GM12878 (cell line): ENCODE data around the gene PRKCD. TPM values are rescaled to one million over a fixed set of nuclear protein-coding genes. Genes with fewer than 3 reads are reported as not detected.

Experiments used
- ATAC-seq: fragments of 200-7000 bp; cut with Tn5 transposase; 3 replicates; pipeline ENCODE4 v1.9.1; 2020; ENCODE audit warnings: mild to moderate bottlenecking, moderate library complexity
- BruUV-seq: library from RNA; stranded (reverse); fragments of 400-500 nt; replicated peaks from 2 replicates; lab custom pipeline; 2021; lab: Mats Ljungman, UMichigan
- CTCF ChIA-PET: fragments of 300-600 bp; sonication (Branson Sonifier 250); formaldehyde crosslinking; extraction: SDS; loops from one replicate; lab custom pipeline; 2021; ENCODE audit warnings: inconsistent platforms; lab: Yijun Ruan, JAX
- POLR2A ChIA-PET: fragments of 350-600 bp; formaldehyde crosslinking; extraction: SDS; loops from one replicate; lab custom pipeline; 2021; ENCODE audit warnings: inconsistent platforms; lab: Charles Lee
- RAD21 ChIA-PET: fragments of 300-600 bp; sonication (Branson Sonifier 250); formaldehyde crosslinking; loops from one replicate; lab custom pipeline; 2023; ENCODE audit warnings: antibody characterized with exemption; ENCODE audit not compliant: unreplicated experiment; lab: Charles Lee
- SMC1A ChIA-PET: fragments of 300-600 bp; sonication (Branson Sonifier 250); formaldehyde crosslinking; loops from one replicate; lab custom pipeline; 2023; ENCODE audit not compliant: unreplicated experiment, uncharacterized antibody; lab: Charles Lee
- DNase-seq: peaks from one replicate; pipeline ENCODE4 v3.0.0-alpha.2; 2011; ENCODE audit warnings: low read depth, low spot score
- FAIRE-seq: peaks from 3 replicates; lab custom pipeline; 2011; peaks lifted over from hg19 to GRCh38; lab: Jason Lieb, UNC
- H2AFZ ChIP-seq: 2 replicates; pipeline ENCODE4 v1.6.0; 2011; ENCODE audit warnings: low read depth, low read length, control low read depth; ENCODE audit not compliant: control insufficient read depth
- H3K27ac ChIP-seq: 2 replicates; pipeline ENCODE4 v1.5.1; 2011; ENCODE audit warnings: control low read depth; ENCODE audit not compliant: control insufficient read depth, insufficient read depth
- H3K27me3 ChIP-seq, 2 experiments: replicated peaks in 1 of 2; 2 replicates each; pipeline versions ENCODE4 v1.6.0 to v1.6.1; 2011; ENCODE audit warnings: low read length in 1 of 2; ENCODE audit not compliant: control insufficient read depth in 2 of 2, insufficient read depth in 2 of 2
- H3K36me3 ChIP-seq, 2 experiments: 2 replicates each; pipeline ENCODE4 v1.5.1; 2011; ENCODE audit warnings: low read length in 1 of 2; ENCODE audit not compliant: control insufficient read depth in 2 of 2, insufficient read depth in 2 of 2
- H3K4me1 ChIP-seq: 2 replicates; pipeline ENCODE4 v1.6.1; 2011; ENCODE audit warnings: mild to moderate bottlenecking, low read length, moderate library complexity, mixed read lengths; ENCODE audit not compliant: control insufficient read depth, insufficient read depth
- H3K4me2 ChIP-seq: 2 replicates; pipeline ENCODE4 v1.6.0; 2011; ENCODE audit warnings: control low read depth; ENCODE audit not compliant: control insufficient read depth, insufficient read depth
- H3K4me3 ChIP-seq: fragments of 200-600 bp; sonication (generic); 2 replicates; pipeline ENCODE4 v1.5.1; 2016
- H3K79me2 ChIP-seq: 2 replicates; pipeline ENCODE4 v1.6.0; 2011; ENCODE audit warnings: low read length; ENCODE audit not compliant: control insufficient read depth, insufficient read depth
- H3K9ac ChIP-seq: 2 replicates; pipeline ENCODE4 v1.8.0; 2011; ENCODE audit warnings: low read length, control low read depth, mixed read lengths; ENCODE audit not compliant: control insufficient read depth, insufficient read depth
- H3K9me3 ChIP-seq: replicated peaks from 3 replicates; pipeline ENCODE4 v1.5.1; 2011; ENCODE audit warnings: mild to moderate bottlenecking, low read length; ENCODE audit not compliant: control insufficient read depth, insufficient read depth
- H4K20me1 ChIP-seq: 2 replicates; pipeline ENCODE4 v1.6.0; 2011; ENCODE audit not compliant: control insufficient read depth, insufficient read depth
- CUX1 ChIP-seq: IDR thresholded peaks from 2 replicates; pipeline ENCODE4 v1.6.1; 2012; ENCODE audit warnings: improper control_type of control experiment, low read depth, low read length; ENCODE audit not compliant: insufficient replicate concordance
- POLR2AphosphoS5 ChIP-seq: IDR thresholded peaks from 2 replicates; pipeline ENCODE4 v1.6.1; 2011; ENCODE audit warnings: mild to moderate bottlenecking, low read length, inconsistent platforms
- SMARCA5 ChIP-seq: fragments of 450-650 bp; IDR thresholded peaks from 2 replicates; pipeline ENCODE4 v1.6.1; 2017; ENCODE audit warnings: mild to moderate bottlenecking
- ZBTB40 ChIP-seq: fragments of 450-650 bp; IDR thresholded peaks from 2 replicates; pipeline ENCODE4 v1.6.1; 2016; ENCODE audit warnings: mild to moderate bottlenecking, moderate library complexity, borderline replicate concordance
- WGBS: methylation state at CpG from one replicate; pipeline ENCODE4 v1.1.6; 2016; ENCODE audit warnings: low lambda C conversion rate; ENCODE audit not compliant: insufficient replicate concordance, insufficient coverage; ENCODE audit errors: missing lambda C conversion rate; 5-methylcytosine and 5-hydroxymethylcytosine counted together
- in situ Hi-C: fragments of 300-500 bp; cut with MboI; formaldehyde crosslinking; loops from 9 replicates; pipeline ENCODE4 v1.14.3; 2018; ENCODE audit warnings: mixed read lengths
- intact Hi-C: fragments of 100-400 bp; cut with micrococcal nuclease; formaldehyde crosslinking; loops from one replicate; pipeline ENCODE4 v1.14.2; 2022; ENCODE audit not compliant: unreplicated experiment
- polyA plus RNA-seq, 11 experiments: library from polyadenylated mRNA; depleted of rRNA in 4 of 11; unstranded in 6 of 11; stranded (reverse) in 5 of 11; fragments of >200 nt; fragmentation: Nextera tagmentation in 4 of 11; fragmentation: Illumina TruSeq in 1 of 11; extraction: Ambion mirVana in 4 of 11; extraction: Trizol in 1 of 11; gene quantifications; 1 replicate in 1 of 11; 2 replicates in 10 of 11; pipeline versions ENCODE4 v1.2.1 to v1.2.3, GENCODE V29; 2011 to 2016; ENCODE audit warnings: inconsistent platforms in 2 of 11, missing spikeins in 2 of 11, low read depth in 1 of 11
- total RNA-seq, 4 experiments: library from RNA; depleted of rRNA in 3 of 4; stranded (reverse); fragments of >200 nt in 3 of 4; fragmentation: Illumina TruSeq in 1 of 4; extraction: Trizol in 1 of 4; gene quantifications; 2 replicates each; pipeline versions ENCODE4 v1.2.1 to v1.2.3, GENCODE V29; 2013 to 2021
- TF ChIP-seq, protein P1 (sequence below): IDR thresholded peaks from 2 replicates; pipeline ENCODE4 v1.6.1; 2011; ENCODE audit warnings: borderline replicate concordance, low read depth, mild to moderate bottlenecking, moderate library complexity, low read length; ENCODE audit not compliant: insufficient read depth, poor library complexity, severe bottlenecking
- TF ChIP-seq, protein P2 (sequence below): fragments of 150-350 bp; IDR thresholded peaks from 2 replicates; pipeline ENCODE4 v1.6.1; 2014; ENCODE audit warnings: mild to moderate bottlenecking, low read depth, low read length

Gene PRKCD
- total and polyA plus RNA-seq, 10 of the 15 experiments (the other 5 are each of a cell fraction or from before 2014, with no cell fraction given), result 10.0 to 114 (median 42.4) TPM

- TF ChIP-seq ZBTB40 (no peak), SMARCA5 (peak; percentile 97)
- TF ChIP-seq, protein P1, sequence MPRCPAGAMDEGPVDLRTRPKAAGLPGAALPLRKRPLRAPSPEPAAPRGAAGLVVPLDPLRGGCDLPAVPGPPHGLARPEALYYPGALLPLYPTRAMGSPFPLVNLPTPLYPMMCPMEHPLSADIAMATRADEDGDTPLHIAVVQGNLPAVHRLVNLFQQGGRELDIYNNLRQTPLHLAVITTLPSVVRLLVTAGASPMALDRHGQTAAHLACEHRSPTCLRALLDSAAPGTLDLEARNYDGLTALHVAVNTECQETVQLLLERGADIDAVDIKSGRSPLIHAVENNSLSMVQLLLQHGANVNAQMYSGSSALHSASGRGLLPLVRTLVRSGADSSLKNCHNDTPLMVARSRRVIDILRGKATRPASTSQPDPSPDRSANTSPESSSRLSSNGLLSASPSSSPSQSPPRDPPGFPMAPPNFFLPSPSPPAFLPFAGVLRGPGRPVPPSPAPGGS, result peak; percentile 57
Observed at GRCh38 chr3:53160660-53161449, at the start of gene PRKCD (continued).

- H3K4me2 ChIP-seq, result no peak overlapping the region
- TF ChIP-seq CUX1 (no peak), POLR2AphosphoS5 (no peak)
- TF ChIP-seq, protein P2, sequence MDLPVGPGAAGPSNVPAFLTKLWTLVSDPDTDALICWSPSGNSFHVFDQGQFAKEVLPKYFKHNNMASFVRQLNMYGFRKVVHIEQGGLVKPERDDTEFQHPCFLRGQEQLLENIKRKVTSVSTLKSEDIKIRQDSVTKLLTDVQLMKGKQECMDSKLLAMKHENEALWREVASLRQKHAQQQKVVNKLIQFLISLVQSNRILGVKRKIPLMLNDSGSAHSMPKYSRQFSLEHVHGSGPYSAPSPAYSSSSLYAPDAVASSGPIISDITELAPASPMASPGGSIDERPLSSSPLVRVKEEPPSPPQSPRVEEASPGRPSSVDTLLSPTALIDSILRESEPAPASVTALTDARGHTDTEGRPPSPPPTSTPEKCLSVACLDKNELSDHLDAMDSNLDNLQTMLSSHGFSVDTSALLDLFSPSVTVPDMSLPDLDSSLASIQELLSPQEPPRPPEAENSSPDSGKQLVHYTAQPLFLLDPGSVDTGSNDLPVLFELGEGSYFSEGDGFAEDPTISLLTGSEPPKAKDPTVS, result no peak
- intact Hi-C loops, result loop anchor here (5.0 kb wide), 1 partner anchor 185 kb away; no protein-coding TSS in a partner anchor
- DNase-seq (no peak), FAIRE-seq (no peak), ATAC-seq (no peak)
- H3K4me3 ChIP-seq, result no peak overlapping the region
- no peaks in the 10 kb centered on the region for H3K4me1 ChIP-seq
- ChIA-PET RAD21 (interaction anchor here (1.2 kb wide), 1 partner anchor 84 kb away, joined by 3 read pairs; no protein-coding TSS in a partner anchor), CTCF (interaction anchor here (0.7 to 16.5 kb wide), 7 partner anchors 9 to 402 kb away, joined by 3 to 303 read pairs (median 5); partner anchors contain the start of gene RFT1), POLR2A (interaction anchor here (0.7 to 1.2 kb wide), 2 partner anchors 85 to 140 kb away, joined by 3 to 4 read pairs; no protein-coding TSS in a partner anchor), SMC1A (interaction anchor here (0.5 to 4.8 kb wide), 3 partner anchors 17 to 84 kb away, joined by 3 to 55 read pairs (median 7); no protein-coding TSS in a partner anchor)
- peaks cover 2% of the 10 kb centered on the region; the same call in 1 of the 2 replicates for H3K79me2 ChIP-seq
- no peak overlapping the region for H2AFZ ChIP-seq
- H3K9ac ChIP-seq, result no peak overlapping the region
- in situ Hi-C loops, result no loop called here
- H3K27ac ChIP-seq, result no peak overlapping the region
- H3K9me3 ChIP-seq, result no peaks in the 10 kb centered on the region
- H3K36me3 ChIP-seq, result peaks cover 5 to 17% of the 10 kb centered on the region in 2 experiments
- BruUV-seq, result no TSS peak
- H4K20me1 ChIP-seq, result no peaks in the 10 kb centered on the region
- H3K27me3 ChIP-seq, result no peaks in the 10 kb centered on the region
- whole genome bisulfite sequencing, result 81% methylated on average over 3 of the region's 3 CpGs
Observed at GRCh38 chr3:53111822-53112221, 49.2 kb upstream of the PRKCD start.
